Smooth muscle cell (in vitro differentiated cells): Measurements from ENCODE around the gene RBPJ. TPM values are rescaled to one million over a fixed set of nuclear protein-coding genes. Genes with fewer than 3 reads are reported as not detected.

ENCODE experiments used
- DNase-seq: peaks from one replicate; lab custom pipeline; 2025; ENCODE audit not compliant: unreplicated experiment; lab: John Stamatoyannopoulos, UW
- H2AFZ ChIP-seq: fragments of 200-600 bp; sonication (generic); 2 replicates; pipeline ENCODE4 v1.6.0; 2016; ENCODE audit warnings: antibody characterized with exemption, low read depth, mild to moderate bottlenecking
- H3F3A ChIP-seq: fragments of 200-600 bp; sonication (generic); 2 replicates; pipeline ENCODE4 v1.6.0; 2017; ENCODE audit warnings: antibody characterized with exemption, low read depth
- H3K27ac ChIP-seq: fragments of 200-600 bp; sonication (generic); 2 replicates; pipeline ENCODE4 v1.5.1; 2016; ENCODE audit warnings: low read depth, mild to moderate bottlenecking
- H3K27me3 ChIP-seq: fragments of 200-600 bp; sonication (generic); 2 replicates; pipeline ENCODE4 v1.6.1; 2016; ENCODE audit warnings: low read depth, mild to moderate bottlenecking
- H3K36me3 ChIP-seq: fragments of 200-600 bp; sonication (generic); 2 replicates; pipeline ENCODE4 v1.5.1; 2016; ENCODE audit warnings: low read depth
- H3K4me1 ChIP-seq: fragments of 200-600 bp; sonication (generic); 2 replicates; pipeline ENCODE4 v1.5.1; 2016; ENCODE audit warnings: low read depth
- H3K4me2 ChIP-seq: fragments of 200-600 bp; sonication (generic); 2 replicates; pipeline ENCODE4 v1.6.0; 2016; ENCODE audit warnings: mild to moderate bottlenecking
- H3K4me3 ChIP-seq: fragments of 200-600 bp; sonication (generic); 2 replicates; pipeline ENCODE4 v1.5.1; 2016; ENCODE audit warnings: mild to moderate bottlenecking
- H3K79me2 ChIP-seq: fragments of 200-600 bp; sonication (generic); 2 replicates; pipeline ENCODE4 v1.6.0; 2016; ENCODE audit warnings: low read depth, mild to moderate bottlenecking
- H3K9ac ChIP-seq: fragments of 200-600 bp; sonication (generic); 2 replicates; pipeline ENCODE4 v1.6.0; 2016; ENCODE audit warnings: low read depth
- H3K9me3 ChIP-seq: fragments of 200-600 bp; sonication (generic); replicated peaks from 2 replicates; pipeline ENCODE4 v1.5.1; 2016; ENCODE audit warnings: low read depth
- H4K20me1 ChIP-seq: fragments of 200-600 bp; sonication (generic); 2 replicates; pipeline ENCODE4 v1.6.0; 2016; ENCODE audit warnings: low read depth
- WGBS: methylation state at CpG from one replicate; pipeline ENCODE4 v1.1.7; 2016; ENCODE audit warnings: low lambda C conversion rate; 5-methylcytosine and 5-hydroxymethylcytosine counted together
- polyA plus RNA-seq: library from polyadenylated mRNA; unstranded; fragments of >200 nt; fragmentation: Nextera tagmentation; extraction: Ambion mirVana; gene quantifications from 2 replicates; pipeline ENCODE4 v1.2.1, GENCODE V29; 2016
- total RNA-seq: library from RNA; depleted of rRNA; stranded (reverse); fragments of >200 nt; gene quantifications from 2 replicates; pipeline ENCODE4 v1.2.3, GENCODE V29; 2014
- TF ChIP-seq, protein P1 (sequence below): fragments of 200-600 bp; sonication (generic); IDR thresholded peaks from 2 replicates; pipeline ENCODE4 v1.5.1; 2017; ENCODE audit warnings: borderline replicate concordance, mild to moderate bottlenecking, antibody characterized with exemption; ENCODE audit not compliant: insufficient read depth, poor library complexity, severe bottlenecking

RBPJ gene
- total and polyA plus RNA-seq, 2 experiments from 2014 or later: 96.9 to 137 TPM

DNA sequence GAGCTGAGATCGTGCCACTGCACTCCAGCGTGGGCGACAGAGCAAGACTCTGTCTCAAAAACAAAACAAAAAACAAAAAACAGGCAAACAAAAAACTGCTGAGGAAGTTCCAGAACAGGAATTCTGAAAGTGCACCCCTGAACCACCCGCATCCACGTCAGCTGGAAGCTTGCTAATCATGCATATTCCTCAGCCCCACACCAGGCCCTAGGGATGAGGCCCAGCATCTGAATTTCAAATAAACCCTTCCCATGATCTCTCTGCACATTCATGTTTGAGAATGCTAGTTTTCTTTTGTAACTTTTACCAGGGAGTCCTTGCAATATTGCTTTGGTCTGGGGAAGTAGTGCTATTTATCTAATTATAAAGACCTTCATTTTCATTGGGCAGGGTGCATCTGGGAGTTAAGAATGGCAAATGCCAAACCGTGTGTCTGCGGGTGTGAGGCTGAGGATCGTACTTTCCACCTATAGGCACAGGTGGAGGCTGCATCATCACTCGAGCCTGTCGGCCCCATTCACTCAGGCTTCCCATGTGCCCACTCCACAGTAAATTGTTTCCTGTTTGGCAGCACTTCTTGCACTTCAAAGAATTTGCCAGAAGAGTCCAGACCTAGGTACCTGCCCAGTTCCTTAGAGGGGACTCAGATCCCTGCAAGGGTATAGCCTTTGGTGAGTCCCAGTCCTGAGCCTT, 145.9 kb downstream of the RBPJ start:
- 88% methylated on average over 10 of the region's 10 CpGs for WGBS
- DNase-seq: no peak
- no peak overlapping the region for H3K27ac ChIP-seq

GRCh38 chr4:26467724-26468123, 146.9 kb downstream of the RBPJ start:
- Histone ChIP-seq H3K4me1 (no peaks in the 10 kb centered on the region), H3K79me2 (no peaks in the 10 kb centered on the region), H3K4me2 (no peak overlapping the region), H3K9me3 (no peaks in the 10 kb centered on the region), H3K27ac (no peak overlapping the region), H4K20me1 (no peaks in the 10 kb centered on the region), H3K4me3 (no peak overlapping the region), H2AFZ (no peak overlapping the region), H3K9ac (no peak overlapping the region), H3K36me3 (no peaks in the 10 kb centered on the region), H3F3A (no peaks in the 10 kb centered on the region), H3K27me3 (peaks cover 4% of the 10 kb centered on the region)
- TF ChIP-seq, protein P1, sequence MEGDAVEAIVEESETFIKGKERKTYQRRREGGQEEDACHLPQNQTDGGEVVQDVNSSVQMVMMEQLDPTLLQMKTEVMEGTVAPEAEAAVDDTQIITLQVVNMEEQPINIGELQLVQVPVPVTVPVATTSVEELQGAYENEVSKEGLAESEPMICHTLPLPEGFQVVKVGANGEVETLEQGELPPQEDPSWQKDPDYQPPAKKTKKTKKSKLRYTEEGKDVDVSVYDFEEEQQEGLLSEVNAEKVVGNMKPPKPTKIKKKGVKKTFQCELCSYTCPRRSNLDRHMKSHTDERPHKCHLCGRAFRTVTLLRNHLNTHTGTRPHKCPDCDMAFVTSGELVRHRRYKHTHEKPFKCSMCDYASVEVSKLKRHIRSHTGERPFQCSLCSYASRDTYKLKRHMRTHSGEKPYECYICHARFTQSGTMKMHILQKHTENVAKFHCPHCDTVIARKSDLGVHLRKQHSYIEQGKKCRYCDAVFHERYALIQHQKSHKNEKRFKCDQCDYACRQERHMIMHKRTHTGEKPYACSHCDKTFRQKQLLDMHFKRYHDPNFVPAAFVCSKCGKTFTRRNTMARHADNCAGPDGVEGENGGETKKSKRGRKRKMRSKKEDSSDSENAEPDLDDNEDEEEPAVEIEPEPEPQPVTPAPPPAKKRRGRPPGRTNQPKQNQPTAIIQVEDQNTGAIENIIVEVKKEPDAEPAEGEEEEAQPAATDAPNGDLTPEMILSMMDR: no peak
- 58% methylated on average over 1 of the region's 1 CpG for WGBS
- no peak for DNase-seq

More for the DNA sequence above, 145.9 kb downstream of the RBPJ start:
- Histone ChIP-seq H2AFZ (no peak overlapping the region), H3K36me3 (no peaks in the 10 kb centered on the region), H3K4me2 (no peak overlapping the region), H3K4me1 (no peaks in the 10 kb centered on the region), H3K4me3 (no peak overlapping the region), H4K20me1 (no peaks in the 10 kb centered on the region), H3K79me2 (no peaks in the 10 kb centered on the region), H3K27me3 (peaks cover 3% of the 10 kb centered on the region), H3K9ac (no peak overlapping the region), H3K9me3 (no peaks in the 10 kb centered on the region), H3F3A (no peaks in the 10 kb centered on the region)
- TF ChIP-seq, protein P1: no peak

DNA sequence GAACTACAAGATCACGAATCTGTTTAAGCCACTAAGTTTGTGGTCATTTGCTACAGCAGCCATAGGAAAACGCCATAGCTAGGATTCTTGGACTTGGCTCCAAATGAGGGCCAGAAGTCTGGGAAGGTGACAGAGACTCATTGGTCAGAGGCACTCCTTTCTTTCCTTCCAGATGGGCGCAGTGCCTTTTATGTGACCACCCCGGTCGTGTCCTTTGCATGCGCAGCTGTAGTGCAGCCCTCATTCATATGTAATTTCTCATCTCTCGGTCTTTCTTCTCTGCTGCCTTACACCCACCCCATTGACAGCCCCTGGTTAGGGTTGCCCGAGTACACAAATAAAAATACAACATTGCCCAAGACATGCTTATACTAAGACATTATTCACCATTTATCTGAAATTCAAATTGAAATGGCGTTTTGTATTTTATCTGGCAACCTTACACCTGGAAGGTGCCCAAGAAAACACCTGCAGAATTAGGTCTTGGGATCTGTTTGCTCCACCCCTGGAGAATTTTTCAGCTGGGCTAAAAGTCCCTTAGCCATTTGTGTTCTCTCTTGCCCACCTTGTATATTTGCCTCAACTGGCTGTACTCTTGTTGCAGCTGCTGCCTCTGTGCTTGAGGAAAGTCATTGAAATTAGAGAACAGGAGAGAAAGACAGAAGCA, 147.6 kb downstream of the RBPJ start:
- Histone ChIP-seq H3K4me1 (no peaks in the 10 kb centered on the region), H3K9ac (no peak overlapping the region), H3K27ac (no peak overlapping the region), H4K20me1 (no peaks in the 10 kb centered on the region), H3F3A (no peaks in the 10 kb centered on the region), H3K36me3 (no peaks in the 10 kb centered on the region), H3K9me3 (no peaks in the 10 kb centered on the region), H3K27me3 (peaks cover 4% of the 10 kb centered on the region), H3K4me2 (no peak overlapping the region), H2AFZ (no peak overlapping the region), H3K4me3 (no peak overlapping the region), H3K79me2 (no peaks in the 10 kb centered on the region)
- DNase-seq: no peak
- WGBS: 87% methylated on average over 9 of the region's 9 CpGs
- TF ChIP-seq, protein P1: no peak
